Measurements from ENCODE around the gene GSPT1. TPM values are rescaled to one million over a fixed set of nuclear protein-coding genes. Genes with fewer than 3 reads are reported as not detected.
A peak's percentile ranks its signal among the peaks of the same experiment; 100 is the strongest.

GSPT1 gene
- total and polyA plus RNA-seq, 9 of the 15 experiments (the other 6 are each of a cell fraction or from before 2014, with no cell fraction given) = 63.8 to 269 (median 148) TPM

GRCh38 chr16:11916524-11917285 lies 949 bp upstream of the GSPT1 start (continued):
- TF ChIP-seq, protein P1, sequence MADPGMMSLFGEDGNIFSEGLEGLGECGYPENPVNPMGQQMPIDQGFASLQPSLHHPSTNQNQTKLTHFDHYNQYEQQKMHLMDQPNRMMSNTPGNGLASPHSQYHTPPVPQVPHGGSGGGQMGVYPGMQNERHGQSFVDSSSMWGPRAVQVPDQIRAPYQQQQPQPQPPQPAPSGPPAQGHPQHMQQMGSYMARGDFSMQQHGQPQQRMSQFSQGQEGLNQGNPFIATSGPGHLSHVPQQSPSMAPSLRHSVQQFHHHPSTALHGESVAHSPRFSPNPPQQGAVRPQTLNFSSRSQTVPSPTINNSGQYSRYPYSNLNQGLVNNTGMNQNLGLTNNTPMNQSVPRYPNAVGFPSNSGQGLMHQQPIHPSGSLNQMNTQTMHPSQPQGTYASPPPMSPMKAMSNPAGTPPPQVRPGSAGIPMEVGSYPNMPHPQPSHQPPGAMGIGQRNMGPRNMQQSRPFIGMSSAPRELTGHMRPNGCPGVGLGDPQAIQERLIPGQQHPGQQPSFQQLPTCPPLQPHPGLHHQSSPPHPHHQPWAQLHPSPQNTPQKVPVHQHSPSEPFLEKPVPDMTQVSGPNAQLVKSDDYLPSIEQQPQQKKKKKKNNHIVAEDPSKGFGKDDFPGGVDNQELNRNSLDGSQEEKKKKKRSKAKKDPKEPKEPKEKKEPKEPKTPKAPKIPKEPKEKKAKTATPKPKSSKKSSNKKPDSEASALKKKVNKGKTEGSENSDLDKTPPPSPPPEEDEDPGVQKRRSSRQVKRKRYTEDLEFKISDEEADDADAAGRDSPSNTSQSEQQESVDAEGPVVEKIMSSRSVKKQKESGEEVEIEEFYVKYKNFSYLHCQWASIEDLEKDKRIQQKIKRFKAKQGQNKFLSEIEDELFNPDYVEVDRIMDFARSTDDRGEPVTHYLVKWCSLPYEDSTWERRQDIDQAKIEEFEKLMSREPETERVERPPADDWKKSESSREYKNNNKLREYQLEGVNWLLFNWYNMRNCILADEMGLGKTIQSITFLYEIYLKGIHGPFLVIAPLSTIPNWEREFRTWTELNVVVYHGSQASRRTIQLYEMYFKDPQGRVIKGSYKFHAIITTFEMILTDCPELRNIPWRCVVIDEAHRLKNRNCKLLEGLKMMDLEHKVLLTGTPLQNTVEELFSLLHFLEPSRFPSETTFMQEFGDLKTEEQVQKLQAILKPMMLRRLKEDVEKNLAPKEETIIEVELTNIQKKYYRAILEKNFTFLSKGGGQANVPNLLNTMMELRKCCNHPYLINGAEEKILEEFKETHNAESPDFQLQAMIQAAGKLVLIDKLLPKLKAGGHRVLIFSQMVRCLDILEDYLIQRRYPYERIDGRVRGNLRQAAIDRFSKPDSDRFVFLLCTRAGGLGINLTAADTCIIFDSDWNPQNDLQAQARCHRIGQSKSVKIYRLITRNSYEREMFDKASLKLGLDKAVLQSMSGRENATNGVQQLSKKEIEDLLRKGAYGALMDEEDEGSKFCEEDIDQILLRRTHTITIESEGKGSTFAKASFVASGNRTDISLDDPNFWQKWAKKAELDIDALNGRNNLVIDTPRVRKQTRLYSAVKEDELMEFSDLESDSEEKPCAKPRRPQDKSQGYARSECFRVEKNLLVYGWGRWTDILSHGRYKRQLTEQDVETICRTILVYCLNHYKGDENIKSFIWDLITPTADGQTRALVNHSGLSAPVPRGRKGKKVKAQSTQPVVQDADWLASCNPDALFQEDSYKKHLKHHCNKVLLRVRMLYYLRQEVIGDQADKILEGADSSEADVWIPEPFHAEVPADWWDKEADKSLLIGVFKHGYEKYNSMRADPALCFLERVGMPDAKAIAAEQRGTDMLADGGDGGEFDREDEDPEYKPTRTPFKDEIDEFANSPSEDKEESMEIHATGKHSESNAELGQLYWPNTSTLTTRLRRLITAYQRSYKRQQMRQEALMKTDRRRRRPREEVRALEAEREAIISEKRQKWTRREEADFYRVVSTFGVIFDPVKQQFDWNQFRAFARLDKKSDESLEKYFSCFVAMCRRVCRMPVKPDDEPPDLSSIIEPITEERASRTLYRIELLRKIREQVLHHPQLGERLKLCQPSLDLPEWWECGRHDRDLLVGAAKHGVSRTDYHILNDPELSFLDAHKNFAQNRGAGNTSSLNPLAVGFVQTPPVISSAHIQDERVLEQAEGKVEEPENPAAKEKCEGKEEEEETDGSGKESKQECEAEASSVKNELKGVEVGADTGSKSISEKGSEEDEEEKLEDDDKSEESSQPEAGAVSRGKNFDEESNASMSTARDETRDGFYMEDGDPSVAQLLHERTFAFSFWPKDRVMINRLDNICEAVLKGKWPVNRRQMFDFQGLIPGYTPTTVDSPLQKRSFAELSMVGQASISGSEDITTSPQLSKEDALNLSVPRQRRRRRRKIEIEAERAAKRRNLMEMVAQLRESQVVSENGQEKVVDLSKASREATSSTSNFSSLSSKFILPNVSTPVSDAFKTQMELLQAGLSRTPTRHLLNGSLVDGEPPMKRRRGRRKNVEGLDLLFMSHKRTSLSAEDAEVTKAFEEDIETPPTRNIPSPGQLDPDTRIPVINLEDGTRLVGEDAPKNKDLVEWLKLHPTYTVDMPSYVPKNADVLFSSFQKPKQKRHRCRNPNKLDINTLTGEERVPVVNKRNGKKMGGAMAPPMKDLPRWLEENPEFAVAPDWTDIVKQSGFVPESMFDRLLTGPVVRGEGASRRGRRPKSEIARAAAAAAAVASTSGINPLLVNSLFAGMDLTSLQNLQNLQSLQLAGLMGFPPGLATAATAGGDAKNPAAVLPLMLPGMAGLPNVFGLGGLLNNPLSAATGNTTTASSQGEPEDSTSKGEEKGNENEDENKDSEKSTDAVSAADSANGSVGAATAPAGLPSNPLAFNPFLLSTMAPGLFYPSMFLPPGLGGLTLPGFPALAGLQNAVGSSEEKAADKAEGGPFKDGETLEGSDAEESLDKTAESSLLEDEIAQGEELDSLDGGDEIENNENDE (IDR thresholded peaks at IDR 0.05; ENCODE audit: low read depth, low read length) = peak; percentile 82
- TF ChIP-seq CCNT2 (IDR thresholded peaks at IDR 0.05; ENCODE audit: borderline replicate concordance, extremely low read depth, insufficient read length, low read depth, low read length) (no peak), ZNF778 (CRISPR knock-in tag; IDR thresholded peaks at IDR 0.05) (no peak), CHD4 (IDR thresholded peaks at IDR 0.05; ENCODE audit: insufficient read depth, insufficient replicate concordance, low read depth, low read length, poor library complexity, severe bottlenecking) (no peak), JUND (IDR thresholded peaks at IDR 0.05; ENCODE audit: borderline replicate concordance, low read depth, low read length) (peak; percentile 61), JUND (tag; IDR thresholded peaks at IDR 0.05; ENCODE audit: borderline replicate concordance, low read depth, low read length) (peak; percentile 32; the same call in 2 of the 3 replicates), TCFL5 (CRISPR knock-in tag; conservative IDR thresholded peaks at IDR 0.05) (no peak), ATF7 (IDR thresholded peaks at IDR 0.05) (no peak), FOSL1 (tag; conservative IDR thresholded peaks at IDR 0.05) (peak; percentile 82), ZKSCAN3 (CRISPR knock-in tag; IDR thresholded peaks at IDR 0.05) (no peak), ARID1B (IDR thresholded peaks at IDR 0.05) (no peak), SMARCA4 (IDR thresholded peaks at IDR 0.05) (peak; percentile 47; the same call in 1 of the 2 replicates)
- TF ChIP-seq, protein P2, sequence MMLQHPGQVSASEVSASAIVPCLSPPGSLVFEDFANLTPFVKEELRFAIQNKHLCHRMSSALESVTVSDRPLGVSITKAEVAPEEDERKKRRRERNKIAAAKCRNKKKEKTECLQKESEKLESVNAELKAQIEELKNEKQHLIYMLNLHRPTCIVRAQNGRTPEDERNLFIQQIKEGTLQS (IDR thresholded peaks at IDR 0.05) = peak; percentile 81
- TF ChIP-seq, protein P2 (CRISPR knock-in tag; conservative IDR thresholded peaks at IDR 0.05) = no peak
- TF ChIP-seq, protein P3, sequence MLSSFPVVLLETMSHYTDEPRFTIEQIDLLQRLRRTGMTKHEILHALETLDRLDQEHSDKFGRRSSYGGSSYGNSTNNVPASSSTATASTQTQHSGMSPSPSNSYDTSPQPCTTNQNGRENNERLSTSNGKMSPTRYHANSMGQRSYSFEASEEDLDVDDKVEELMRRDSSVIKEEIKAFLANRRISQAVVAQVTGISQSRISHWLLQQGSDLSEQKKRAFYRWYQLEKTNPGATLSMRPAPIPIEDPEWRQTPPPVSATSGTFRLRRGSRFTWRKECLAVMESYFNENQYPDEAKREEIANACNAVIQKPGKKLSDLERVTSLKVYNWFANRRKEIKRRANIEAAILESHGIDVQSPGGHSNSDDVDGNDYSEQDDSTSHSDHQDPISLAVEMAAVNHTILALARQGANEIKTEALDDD (IDR thresholded peaks at IDR 0.05) = peak; percentile 60; the same call in 1 of the 2 replicates

All from K562 (cell line).